ENCODE results near the gene KY.

KY gene, protein sequence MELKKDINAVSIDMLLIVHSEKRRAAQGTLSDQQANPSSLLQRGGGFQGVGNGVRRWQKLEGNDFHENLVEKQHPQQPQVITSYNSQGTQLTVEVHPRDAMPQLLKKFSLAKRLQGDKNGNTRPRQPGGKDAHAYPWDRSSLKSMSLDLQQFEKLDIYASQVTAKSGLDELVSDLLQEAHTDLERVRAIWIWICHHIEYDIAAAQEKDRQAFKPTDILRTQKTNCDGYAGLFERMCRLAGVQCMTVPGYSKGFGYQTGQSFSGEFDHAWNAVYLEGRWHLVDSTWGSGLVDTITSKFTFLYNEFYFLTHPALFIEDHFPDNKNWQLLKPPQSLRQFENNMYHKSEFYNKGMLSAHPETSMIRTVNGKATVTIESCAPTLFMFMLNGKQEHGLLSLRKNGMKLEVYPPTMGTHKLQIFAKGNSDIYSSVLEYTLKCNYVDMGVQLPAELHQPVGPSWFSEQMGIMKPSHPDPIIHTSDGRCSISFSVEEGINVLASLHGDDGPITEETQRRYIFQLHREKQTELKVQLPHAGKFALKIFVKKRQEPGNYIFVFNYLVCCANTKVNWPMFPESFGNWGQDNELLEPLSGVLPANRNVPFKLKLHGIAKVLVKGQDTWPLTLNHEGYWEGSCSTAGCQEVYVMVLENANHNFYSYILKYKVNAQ

DNA sequence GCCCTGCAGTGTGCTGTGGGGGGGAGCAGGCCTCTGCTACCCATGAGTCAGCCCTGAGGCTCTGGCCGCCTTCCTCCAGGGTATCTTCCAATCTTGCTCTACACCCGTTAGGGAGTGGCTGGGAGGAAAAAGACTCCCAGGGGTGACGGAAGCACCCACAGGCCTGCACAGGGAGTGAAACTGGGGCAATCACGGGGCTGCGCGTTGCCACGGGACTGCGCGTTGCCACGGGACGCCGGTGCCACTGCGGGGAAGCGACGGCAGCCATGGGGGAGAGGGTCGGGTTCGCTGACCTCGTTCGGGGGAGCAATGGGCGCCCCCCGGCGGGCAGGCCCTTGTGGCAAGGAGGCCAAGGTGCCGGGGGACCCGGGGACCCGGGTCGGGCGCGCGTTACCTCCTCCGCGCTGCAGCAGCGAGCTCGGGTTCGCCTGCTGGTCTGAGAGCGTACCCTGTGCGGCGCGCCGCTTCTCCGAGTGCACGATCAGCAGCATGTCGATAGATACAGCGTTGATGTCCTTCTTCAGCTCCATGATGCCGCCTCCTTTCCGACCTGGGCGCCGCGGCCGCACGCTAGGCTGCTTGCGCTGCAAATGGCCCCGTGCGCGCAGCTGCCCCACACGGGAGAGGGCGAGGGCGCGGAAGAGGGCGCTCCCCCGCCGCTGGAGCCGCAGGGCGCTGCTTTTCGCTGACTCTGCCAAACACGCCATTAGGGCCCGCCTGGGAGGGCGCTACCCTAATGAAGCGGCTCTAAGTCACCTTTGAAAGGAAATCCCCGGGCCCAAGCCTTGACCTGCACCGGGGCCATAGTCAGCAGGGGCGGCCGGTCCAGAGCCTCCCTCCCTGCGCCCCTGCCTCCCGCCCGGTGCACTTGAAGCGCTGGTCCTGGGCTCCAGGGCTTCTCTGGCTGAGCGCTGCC, at the start of gene KY:
KY (minus strand) TSS at position 592 of the 916 bp plus-strand sequence; CDS start at position 530, 62 bp downstream.
- peak in 1 of 2 donors; percentile 48 for DNase-seq

- DNase-seq: no peak
These were observed 48.9 kb upstream of the KY start for GRCh38 chr3:134699721-134700120.

DNA sequence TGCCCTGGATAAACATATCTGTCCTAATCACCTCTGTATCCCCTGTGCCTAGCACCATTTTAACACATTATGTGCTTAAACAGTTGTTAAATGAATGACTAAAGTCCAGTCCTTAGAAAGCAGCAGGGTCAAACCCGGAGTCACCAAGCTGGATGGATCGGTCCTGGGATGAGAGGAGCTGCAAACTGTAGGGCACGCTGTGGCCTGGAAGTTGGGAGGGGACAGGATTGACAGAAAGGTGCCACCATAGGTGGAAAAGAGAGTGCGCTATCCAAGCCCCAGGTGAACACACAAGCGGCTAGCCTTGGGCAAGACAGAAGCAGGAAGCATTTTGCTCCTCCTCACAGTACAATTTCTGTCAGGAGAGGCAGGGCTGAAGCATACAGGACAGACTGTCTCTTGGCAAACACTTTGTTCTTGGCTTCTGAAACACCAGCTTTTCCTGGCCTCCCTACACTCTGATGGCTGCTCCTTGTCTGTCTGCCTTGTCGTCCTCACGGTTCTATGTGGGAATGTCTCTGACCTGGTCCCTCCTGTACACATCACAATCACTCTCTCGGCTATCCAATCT, 48.4 kb upstream of the KY start:
- DNase-seq: no peak

DNA sequence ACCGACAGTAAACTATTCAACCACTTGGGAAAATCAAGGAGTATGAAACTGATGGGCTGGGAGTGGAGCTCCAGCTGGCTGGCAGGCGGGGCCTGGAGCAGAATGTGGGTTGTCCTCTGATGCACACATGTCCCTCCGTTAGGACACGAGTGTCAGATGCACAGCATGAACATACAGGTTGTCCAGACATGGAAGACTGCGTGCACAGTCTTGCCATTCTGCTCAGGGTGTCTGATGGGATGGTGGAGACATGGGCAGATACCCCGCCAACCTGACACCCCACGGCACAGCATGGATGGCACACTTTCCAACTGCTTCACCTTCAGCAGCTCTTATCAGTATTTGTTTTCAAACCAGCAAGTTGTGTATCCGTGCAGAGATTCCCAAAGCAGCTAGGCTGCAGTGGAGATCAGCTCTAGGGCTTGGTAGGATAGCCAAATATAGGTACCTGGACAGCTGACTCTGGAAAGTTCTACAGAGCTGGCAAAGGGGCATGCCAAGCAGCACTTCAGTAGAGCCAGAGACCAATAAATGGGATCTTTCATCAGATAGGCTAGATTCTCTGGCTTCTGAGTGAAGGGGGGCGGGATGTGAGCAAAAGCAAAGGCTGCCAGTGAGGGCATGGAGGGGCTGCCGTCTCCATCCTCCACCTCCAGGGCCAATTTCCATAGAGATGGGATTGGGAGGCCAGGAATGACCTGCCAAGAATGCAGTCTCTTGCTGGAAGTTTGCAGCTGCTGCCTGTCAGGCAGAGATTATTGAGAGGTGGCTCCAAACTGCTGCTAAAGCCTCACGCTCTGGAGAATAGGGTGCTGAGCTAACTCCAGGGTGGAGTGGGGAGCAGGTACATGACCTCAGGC, 47.2 kb upstream of the KY start:
- no peak for DNase-seq

DNA sequence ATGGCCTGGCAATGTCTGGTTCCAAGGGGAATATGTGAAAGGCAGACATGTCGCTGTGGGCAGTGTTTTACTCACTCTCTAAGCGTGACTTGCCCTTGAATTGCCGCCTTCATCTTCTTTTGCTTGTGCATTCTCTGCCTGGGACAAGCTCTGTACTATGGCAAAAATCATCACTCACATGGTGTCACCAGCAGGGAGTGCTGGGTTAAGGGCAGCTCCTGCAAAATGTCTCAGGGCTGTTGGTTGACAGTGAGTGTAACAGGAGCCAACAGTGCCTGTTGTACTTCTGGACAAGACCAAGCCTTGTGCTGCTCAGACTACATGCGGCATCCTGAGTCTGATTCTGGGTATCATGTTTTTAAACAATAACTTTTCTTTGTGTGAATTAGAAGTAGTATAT, 45.3 kb upstream of the KY start:
- DNase-seq: no peak

- DNase-seq: no peak
These were observed 44.2 kb upstream of the KY start for GRCh38 chr3:134694946-134695543.

DNA sequence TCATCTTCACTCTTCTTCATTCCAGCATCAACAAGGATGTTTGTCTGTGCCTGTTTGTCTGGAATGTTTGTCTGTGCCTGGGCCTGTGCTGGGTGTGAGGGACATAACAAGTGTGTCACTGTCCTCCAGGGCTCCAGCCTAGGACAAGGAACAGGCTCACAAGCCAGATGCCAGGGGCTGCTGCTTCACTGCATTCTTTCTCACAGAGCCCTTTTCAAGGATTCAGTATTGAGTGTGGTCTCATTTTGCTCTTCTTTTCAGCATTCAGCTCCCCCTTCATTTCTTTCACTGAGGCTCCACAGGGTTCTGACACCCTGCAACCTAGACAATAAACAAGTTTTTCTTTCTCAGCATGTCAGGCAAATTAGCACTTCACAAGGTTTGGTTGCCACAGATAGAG, 43.6 kb upstream of the KY start:
- DNase-seq: no peak

GRCh38 chr3:134693804-134694203, 43.0 kb upstream of the KY start:
- DNase-seq: no peak

DNA sequence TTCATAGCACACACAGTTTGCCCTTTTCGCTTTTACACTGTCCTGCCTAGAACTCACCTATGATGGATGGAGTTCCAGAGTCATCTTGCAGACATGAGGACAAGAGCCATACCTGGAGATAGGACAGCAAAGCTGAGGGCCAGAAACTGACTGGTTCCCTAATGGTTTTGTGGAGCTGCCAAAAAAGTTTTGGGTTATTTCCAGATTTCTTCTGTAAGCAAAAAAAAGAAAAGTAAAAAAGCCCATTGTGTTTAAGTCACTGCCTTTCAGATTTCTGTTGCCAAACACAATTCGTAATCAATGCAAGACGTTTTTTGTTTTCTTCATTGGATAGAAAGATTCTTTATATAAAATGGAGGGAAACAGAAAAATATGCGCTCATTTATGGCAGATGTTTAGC, 42.4 kb upstream of the KY start:
- no peak for DNase-seq

GRCh38 chr3:134690226-134690625, 39.4 kb upstream of the KY start:
- no peak for DNase-seq

DNA sequence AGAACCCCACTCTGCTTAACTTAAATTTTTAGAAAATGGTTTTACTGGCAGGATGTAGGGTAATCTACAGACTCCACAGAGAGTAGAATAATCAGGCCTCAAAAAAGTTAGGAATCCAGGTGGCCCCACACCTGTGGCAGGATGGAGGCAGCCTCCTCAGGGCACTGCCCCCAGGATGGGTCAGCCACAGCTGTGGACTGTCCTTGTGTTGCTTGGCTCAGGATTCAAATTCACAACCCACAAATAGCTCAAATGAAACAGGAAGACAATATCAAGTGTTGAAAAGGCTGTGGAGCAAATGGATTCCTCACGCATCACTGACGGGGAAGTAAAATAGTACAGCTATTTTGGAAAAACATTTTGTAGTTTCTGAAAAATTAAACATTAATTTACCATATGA, 36.8 kb upstream of the KY start:
- DNase-seq: no peak

DNA sequence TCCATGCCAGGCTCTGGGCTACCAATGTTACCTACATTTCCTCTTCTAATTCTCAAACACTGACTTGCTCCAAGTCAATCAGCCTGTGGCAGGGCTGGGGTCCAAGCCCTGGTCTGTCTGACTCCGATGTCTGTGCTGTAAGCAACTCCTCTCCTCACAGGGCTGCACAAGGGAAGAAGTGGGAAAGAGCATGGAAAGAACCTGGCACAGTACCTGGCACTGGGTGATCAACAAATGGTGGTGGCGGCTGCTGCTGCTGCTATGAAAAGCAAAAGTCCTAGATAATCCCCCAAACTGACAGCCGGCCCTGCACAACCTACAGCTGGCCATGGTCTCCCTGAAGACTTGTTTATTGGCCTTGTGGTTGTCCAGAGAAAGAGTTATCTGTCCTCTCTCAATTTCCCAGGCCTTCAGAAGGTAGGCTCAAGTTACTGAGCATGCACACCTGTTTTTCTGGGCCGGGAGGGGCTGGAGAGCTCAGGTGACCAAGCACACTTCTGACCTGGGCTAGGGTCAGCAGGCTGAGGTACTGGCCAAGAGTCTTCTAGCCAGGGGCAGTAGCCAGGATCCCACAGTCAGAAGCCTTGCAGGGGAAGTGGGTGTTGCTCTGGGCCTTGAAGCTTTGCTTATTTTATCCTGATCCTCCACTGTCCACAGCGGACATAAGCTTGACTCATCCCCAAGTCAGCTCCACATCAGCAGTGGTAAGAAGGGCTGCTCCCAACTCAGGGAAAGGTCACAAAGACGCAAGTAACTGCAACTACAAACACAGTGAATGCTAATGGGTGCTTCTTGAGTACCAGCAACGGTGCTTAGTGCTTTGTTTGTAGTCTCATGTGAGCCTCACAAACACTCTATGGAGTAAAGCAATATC, 35.3 kb upstream of the KY start:
- no peak for DNase-seq

DNA sequence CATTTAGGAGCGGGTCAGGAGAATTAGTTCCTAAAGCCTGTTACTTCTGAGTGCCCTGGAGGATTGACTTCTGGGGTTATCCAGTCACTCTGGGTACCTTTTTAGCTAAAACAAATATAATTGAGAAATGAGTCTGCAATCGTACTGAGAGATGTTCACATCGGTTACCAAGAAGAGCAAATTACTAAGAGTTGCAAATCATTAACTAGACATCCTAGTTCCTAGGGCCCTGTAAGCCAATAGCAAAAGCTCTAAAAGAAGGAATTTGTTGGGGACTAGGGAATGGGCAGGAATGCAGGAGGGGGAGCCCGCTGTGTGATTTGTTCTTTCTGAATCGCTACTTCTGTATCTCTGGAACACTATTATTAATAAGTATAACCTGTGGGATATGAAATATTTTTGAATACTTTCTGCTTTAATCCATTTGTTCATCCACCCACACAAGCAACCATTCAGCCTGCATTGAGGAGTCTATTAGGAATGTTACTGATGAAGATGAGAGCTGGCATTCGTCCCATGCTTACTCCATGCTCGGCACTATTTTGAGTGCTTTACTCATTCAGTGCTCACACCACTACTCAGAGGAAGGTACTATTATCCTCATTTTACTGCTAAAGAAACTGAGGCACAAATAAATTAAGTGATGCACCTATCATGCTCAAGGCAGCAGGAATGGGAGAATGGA, 31.5 kb upstream of the KY start:
- no peak for DNase-seq

- DNase-seq: no peak
These were observed 30.7 kb upstream of the KY start for GRCh38 chr3:134681522-134681900.

- DNase-seq: no peak
These were observed 30.1 kb upstream of the KY start for GRCh38 chr3:134680796-134681521.

DNA sequence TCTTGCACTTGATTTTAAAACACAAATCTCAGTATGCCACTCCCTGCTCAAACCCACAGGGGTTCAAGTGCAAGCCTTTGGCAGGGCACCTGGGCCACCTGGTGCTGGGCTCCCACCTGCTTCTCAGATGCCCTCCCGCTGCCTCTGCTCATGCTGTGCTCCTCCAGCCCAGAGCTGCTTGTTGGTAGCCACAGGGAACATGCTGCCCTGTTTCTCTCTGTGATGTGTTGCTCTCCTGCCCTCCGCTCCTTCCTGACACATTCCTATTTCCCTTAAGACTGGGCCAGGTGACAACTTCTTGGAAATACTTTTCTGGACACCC, 27.1 kb upstream of the KY start:
- no peak for DNase-seq

DNA sequence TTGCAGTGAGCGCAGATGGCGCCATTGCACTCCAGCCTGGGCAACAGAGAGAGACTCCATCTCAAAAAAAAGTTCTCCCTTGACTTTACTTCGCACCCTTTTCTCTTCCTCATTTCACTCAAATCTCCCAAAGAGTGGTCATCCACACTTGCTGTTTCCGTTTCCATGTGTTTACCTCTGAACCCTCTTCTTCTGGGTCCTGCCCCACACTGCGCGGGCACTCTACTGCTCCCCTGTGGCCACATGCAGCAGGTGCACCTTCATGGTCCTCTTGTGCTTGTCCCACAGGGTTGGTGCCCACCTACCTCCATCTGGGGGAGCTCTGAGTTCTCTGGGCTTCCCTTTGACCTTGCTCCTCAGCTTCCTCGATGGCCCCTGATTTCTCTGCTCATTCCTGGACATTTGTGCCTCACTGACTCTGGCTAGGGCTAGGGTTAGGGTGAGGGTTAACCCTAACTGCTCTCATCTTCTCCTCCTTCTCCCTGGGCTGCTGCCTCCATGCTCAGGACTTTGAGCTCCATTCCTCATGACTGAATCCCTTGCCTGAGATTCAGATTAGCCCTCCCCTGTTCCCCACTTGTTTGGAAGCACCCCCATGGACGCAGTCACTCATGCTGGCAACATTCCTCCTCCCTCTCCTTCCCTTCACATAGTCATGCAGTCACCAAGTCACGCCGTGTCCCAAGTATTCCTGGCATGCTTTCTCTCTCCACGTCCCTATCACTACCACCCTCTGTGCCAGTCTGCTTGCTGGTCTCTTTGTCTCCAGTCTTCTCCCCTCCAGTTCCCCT, 26.6 kb upstream of the KY start:
- DNase-seq: peak; percentile 1 to 19

DNA sequence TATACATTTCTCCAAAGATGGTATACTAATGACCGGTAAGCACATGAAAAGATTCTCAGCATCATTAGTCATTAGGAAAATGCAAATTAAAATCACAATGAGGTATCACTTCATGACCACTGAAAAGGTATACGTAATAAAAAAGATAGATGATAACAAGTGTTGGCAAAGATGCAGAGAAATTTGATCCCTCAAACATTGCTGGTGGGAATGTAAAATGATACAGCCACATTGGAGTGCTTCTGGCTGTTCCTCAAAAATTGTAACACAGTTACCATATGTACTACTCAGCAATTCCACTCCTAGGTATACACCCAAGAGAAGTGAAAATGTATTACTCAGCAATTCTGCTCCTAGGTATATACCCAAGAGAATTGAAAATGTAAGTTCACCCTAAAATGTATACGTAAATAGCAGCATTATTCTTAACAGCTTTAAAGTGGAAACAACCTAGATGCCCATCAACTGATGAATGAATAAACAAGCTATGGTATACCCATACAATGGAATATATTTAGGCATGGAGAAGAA, 25.0 kb upstream of the KY start:
- DNase-seq: no peak

Measured in inflammatory macrophage treated with lipopolysaccharide for 1 hour (primary cell).